HG03159 (cell line): ENCODE measurements around the gene AREG.

Source experiments
- ATAC-seq: cut with Tn5 transposase; IDR thresholded peaks from one replicate; pipeline ENCODE4 v1.9.1; 2021; ENCODE audit warnings: mild to moderate bottlenecking, moderate library complexity; ENCODE audit not compliant: unreplicated experiment

Gene AREG

DNA sequence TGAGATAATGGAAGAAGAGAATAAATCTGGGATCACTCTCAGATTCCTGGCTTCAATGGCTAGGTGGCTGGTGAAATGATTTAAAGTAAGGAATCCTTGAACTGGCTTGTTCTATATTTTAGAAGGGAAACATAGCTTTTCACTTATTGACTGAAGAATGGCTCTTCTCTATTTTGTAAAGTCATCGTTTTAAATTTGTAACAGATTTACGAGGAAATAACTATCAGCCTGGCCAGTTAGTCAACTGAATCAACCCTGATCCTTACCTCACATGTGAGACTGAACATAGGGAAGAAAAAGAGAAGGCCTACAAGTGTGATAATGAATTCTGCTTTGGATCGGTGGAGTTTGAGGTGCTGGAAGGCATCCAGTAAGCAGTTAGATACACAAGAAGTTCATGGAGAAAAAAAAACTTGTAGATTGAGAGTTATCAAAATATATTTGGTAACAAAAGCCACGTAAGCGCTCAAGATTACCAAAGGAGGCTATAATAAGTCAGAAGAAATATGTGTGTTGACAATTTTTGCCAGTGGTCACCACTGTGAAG, 12.0 kb downstream of the AREG start:
- no peak for ATAC-seq

GRCh38 chr4:74460833-74461232, 15.9 kb downstream of the AREG start:
- no peak for ATAC-seq

- ATAC-seq: no peak
Observed at GRCh38 chr4:74463123-74463522, 18.2 kb downstream of the AREG start.

- ATAC-seq: no peak
Observed at GRCh38 chr4:74464291-74464690, 19.4 kb downstream of the AREG start.

- no peak for ATAC-seq
Observed at GRCh38 chr4:74466242-74466641, 21.3 kb downstream of the AREG start.

- no peak for ATAC-seq
Observed at GRCh38 chr4:74471264-74471663, 26.3 kb downstream of the AREG start.

- no peak for ATAC-seq
Observed at GRCh38 chr4:74473155-74473811, 28.3 kb downstream of the AREG start.

- ATAC-seq: no peak
Observed at GRCh38 chr4:74474345-74475090, 29.6 kb downstream of the AREG start.

- no peak for ATAC-seq
Observed at GRCh38 chr4:74475091-74475800, 30.3 kb downstream of the AREG start.

- no peak for ATAC-seq
Observed at GRCh38 chr4:74475946-74476345, 31.0 kb downstream of the AREG start.

- no peak for ATAC-seq
Observed at GRCh38 chr4:74479009-74479408, 34.1 kb downstream of the AREG start.

- ATAC-seq: no peak
Observed at GRCh38 chr4:74480267-74480666, 35.3 kb downstream of the AREG start.

DNA sequence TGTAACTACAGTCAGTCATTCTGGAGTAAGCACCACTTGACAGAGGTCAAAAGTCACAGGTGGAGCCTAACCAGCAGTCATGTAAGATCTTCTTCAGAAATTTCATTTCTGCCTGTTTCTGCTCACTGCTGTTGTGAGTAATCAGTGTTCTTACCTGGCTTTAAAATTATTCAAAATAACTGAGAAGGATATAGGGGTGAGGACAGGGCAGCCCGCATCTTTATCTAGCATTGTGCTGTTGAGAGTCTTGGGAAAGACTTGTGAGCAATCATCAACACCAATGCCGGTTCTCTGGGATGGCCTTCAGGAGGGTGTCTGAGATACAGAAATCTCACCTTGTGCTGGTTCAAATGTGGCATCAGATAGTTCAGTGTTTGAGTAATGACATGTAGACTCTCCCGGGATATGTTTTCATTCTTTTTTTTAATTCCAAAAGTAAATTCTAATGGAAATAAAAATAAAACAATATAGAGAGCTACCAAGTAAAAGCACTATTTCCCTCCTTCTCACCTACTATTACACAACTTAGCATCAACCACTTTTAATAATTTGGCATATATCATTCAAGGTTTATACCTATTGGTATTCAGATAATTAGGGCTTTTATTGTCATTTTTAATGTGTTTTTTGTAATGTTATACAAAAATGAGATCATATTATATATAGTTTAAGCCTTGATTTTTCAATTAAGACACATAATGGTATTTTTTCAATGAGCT, 37.1 kb downstream of the AREG start:
- no peak for ATAC-seq

- ATAC-seq: no peak
Observed at GRCh38 chr4:74483226-74483911, 38.4 kb downstream of the AREG start.

GRCh38 chr4:74486905-74487304, 42.0 kb downstream of the AREG start:
- ATAC-seq: no peak

DNA sequence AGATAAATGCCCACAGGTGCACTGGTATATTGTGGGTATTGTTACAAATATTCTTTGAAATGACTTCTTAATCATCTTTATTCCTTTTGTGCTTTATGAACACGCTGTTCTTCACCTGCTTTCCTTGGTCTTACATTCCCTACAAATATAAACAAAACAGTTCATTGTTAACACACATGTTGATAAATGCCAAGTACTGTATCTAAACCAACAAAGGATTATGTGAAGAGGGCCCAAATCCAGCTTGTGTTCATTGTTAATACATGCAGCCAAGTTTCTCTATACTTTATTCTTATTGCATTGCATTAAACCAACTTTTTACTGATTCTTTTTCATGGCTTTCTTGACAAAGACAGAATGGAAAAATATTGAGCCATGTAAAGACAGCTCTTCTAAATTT, 42.8 kb downstream of the AREG start:
- no peak for ATAC-seq

DNA sequence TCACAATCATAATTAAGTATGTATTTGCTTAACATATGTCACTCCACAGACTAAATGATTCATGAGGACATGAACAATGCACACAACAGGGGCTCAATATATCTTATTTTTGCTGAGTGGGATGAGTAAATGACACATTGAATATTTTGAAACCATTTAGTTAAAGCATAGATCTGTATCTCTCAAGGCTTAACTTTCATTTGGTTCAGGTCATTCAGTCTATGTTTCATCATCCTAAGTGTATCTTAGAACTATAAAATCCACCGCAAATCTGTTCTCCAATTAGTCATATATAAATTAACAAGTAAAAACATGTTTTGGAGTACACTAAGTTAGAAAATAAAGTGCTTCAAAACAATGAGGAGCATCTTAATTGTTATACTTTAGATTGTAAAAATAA, 45.8 kb downstream of the AREG start:
- ATAC-seq: no peak

GRCh38 chr4:74499986-74500781, 55.2 kb downstream of the AREG start:
- peak; percentile 57 for ATAC-seq

- ATAC-seq: no peak
Observed at GRCh38 chr4:74501579-74501978, 56.6 kb downstream of the AREG start.

GRCh38 chr4:74503580-74503979, 58.6 kb downstream of the AREG start:
- ATAC-seq: no peak
